GM12874 (cell line): ENCODE measurements around the gene FOLR1.

Experiments
- CTCF ChIP-seq: IDR thresholded peaks from 2 replicates; pipeline ENCODE4 v1.5.1; 2011; ENCODE audit warnings: low read depth, mild to moderate bottlenecking, control low read depth, low read length, moderate library complexity; ENCODE audit not compliant: insufficient read depth

FOLR1 gene

GRCh38 chr11:72162891-72163492 is 28.9 kb upstream of the FOLR1 start:
- no peak for TF ChIP-seq CTCF

GRCh38 chr11:72173291-72173690 is 18.6 kb upstream of the FOLR1 start:
- no peak for TF ChIP-seq CTCF

GRCh38 chr11:72174302-72175070 is 17.5 kb upstream of the FOLR1 start:
- no peak for TF ChIP-seq CTCF

GRCh38 chr11:72177656-72178055 is 14.3 kb upstream of the FOLR1 start:
- TF ChIP-seq CTCF = no peak

- no peak for TF ChIP-seq CTCF
Observed at GRCh38 chr11:72179049-72179803, 12.7 kb upstream of the FOLR1 start.

- no peak for TF ChIP-seq CTCF
Observed at GRCh38 chr11:72179804-72180396, 12.0 kb upstream of the FOLR1 start.

GRCh38 chr11:72188267-72188666 is 3.7 kb upstream of the FOLR1 start:
- TF ChIP-seq CTCF = no peak
